AG04450 (cell line): ENCODE data around the gene SCPEP1. TPM values are rescaled to one million over a fixed set of nuclear protein-coding genes. Genes with fewer than 3 reads are reported as not detected.

ENCODE experiments used
- CTCF ChIA-PET: fragments of 300-600, 350-600 bp; formaldehyde crosslinking; extraction: SDS; loops from one replicate; lab custom pipeline; 2022; ENCODE audit warnings: antibody characterized with exemption, inconsistent platforms; lab: Charles Lee
- POLR2A ChIA-PET: fragments of 350-600 bp; formaldehyde crosslinking; extraction: SDS; loops from one replicate; lab custom pipeline; 2021; ENCODE audit warnings: antibody characterized with exemption, inconsistent platforms; lab: Yijun Ruan, JAX
- DNase-seq: peaks from one replicate; pipeline ENCODE4 v3.0.0-alpha.2; 2011; ENCODE audit warnings: low read depth, low spot score
- H3K27ac ChIP-seq: one replicate; pipeline ENCODE4 v1.5.1; 2012; ENCODE audit warnings: low read depth, low read length, control low read depth
- H3K27me3 ChIP-seq: one replicate; pipeline ENCODE4 v1.6.0; 2012; ENCODE audit warnings: low read length; ENCODE audit not compliant: control insufficient read depth, insufficient read depth
- H3K4me3 ChIP-seq: 2 replicates; pipeline ENCODE4 v1.5.1; 2011; ENCODE audit warnings: mild to moderate bottlenecking, low read depth, low read length, control low read depth
- H3K9me3 ChIP-seq: 2 replicates; pipeline ENCODE4 v1.5.1; 2012; ENCODE audit warnings: low read length; ENCODE audit not compliant: control insufficient read depth, insufficient read depth
- polyA plus RNA-seq: library from polyadenylated mRNA; depleted of rRNA; stranded (reverse); fragments of >200 nt; gene quantifications from 2 replicates; pipeline ENCODE4 v1.2.3, GENCODE V29; 2011
- TF ChIP-seq, protein P1 (sequence below): IDR thresholded peaks from 2 replicates; pipeline ENCODE4 v1.5.1; 2011; ENCODE audit warnings: low read depth, low read length, control low read depth, inconsistent platforms

Gene SCPEP1
- polyA plus RNA-seq, 1 experiment, result 66.4 TPM

- TF ChIP-seq, protein P1, sequence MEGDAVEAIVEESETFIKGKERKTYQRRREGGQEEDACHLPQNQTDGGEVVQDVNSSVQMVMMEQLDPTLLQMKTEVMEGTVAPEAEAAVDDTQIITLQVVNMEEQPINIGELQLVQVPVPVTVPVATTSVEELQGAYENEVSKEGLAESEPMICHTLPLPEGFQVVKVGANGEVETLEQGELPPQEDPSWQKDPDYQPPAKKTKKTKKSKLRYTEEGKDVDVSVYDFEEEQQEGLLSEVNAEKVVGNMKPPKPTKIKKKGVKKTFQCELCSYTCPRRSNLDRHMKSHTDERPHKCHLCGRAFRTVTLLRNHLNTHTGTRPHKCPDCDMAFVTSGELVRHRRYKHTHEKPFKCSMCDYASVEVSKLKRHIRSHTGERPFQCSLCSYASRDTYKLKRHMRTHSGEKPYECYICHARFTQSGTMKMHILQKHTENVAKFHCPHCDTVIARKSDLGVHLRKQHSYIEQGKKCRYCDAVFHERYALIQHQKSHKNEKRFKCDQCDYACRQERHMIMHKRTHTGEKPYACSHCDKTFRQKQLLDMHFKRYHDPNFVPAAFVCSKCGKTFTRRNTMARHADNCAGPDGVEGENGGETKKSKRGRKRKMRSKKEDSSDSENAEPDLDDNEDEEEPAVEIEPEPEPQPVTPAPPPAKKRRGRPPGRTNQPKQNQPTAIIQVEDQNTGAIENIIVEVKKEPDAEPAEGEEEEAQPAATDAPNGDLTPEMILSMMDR, result no peak
- ChIA-PET CTCF (interaction anchor here (1.6 kb wide), 1 partner anchor 489 kb away, joined by 3 read pairs; no protein-coding TSS in a partner anchor), POLR2A (interaction anchor here (0.6 kb wide), 1 partner anchor 32 kb away, joined by 3 read pairs; no protein-coding TSS in a partner anchor)
- no peak for DNase-seq
- no peaks in the 10 kb centered on the region for H3K9me3 ChIP-seq
- no peaks in the 10 kb centered on the region for H3K27me3 ChIP-seq
- H3K27ac ChIP-seq, result no peak overlapping the region
- no peak overlapping the region for H3K4me3 ChIP-seq
These were observed 11.1 kb downstream of the SCPEP1 start for GRCh38 chr17:56988901-56989572.

DNA sequence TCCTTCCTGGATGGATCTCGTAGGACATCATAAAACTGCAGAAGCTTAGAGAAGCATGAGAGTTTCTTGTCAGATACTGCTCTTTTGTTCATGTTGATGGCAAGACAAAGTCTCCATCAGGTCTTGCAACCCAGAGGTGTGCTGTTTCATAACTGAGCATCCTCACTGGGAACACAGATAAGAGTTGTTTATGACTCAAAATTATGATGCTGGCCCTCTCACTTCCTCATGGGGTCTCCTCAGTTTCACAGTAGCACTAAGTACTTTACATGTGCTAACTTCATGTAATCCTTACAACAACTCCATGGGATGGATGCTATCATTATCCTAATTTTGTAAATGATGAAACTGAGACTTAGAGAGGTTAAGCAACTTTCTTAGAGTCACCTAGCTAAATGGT lies 14.4 kb downstream of the SCPEP1 start:
- CTCF ChIA-PET, result no interaction called here
- no peaks in the 10 kb centered on the region for H3K27me3 ChIP-seq
- H3K4me3 ChIP-seq, result no peak overlapping the region
- POLR2A ChIA-PET, result no interaction called here
- no peaks in the 10 kb centered on the region for H3K9me3 ChIP-seq
- no peak for DNase-seq
- TF ChIP-seq, protein P1, result no peak
- no peak overlapping the region for H3K27ac ChIP-seq

DNA sequence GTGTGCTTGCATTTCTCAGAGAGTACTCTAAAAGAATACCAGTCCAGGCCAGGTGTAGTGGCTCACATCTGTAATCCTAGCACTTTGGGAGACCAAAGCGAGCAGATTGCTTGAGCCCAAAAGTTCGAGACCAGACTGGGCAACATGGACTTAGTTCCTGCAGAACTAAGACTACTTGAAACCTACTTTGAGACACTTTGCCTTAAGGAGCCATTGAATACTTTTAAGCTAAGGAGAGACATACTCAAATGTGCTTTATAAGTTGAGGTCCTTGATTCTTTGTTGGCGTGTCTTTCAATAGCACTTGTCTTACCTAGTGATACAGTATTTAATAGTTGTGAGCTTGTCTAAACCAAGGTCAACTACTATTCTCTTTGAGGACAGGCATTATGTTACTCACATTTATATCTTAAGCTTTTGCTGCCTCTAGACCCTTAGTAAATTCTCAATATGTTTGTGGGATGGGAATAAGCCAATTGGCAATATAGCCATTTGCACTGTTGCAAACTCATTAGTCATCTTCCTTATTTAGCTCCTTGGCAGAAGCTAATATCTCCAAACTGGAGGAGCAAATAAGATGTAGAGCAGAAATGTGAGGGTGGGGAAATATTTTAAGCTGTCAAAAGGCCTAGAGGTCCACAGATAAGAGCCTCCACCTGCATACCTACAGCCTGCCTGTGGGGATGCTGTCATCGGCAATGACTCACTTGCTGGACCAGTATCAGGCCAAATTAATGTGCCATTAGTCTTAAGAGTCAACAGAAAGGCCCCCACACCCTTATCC lies 16.3 kb downstream of the SCPEP1 start:
- Histone ChIP-seq H3K27me3 (no peaks in the 10 kb centered on the region), H3K27ac (no peak overlapping the region), H3K9me3 (no peaks in the 10 kb centered on the region), H3K4me3 (no peak overlapping the region)
- no peak for DNase-seq
- ChIA-PET CTCF (interaction anchor here (2.5 kb wide), 1 partner anchor 16 kb away, joined by 7 read pairs; no protein-coding TSS in a partner anchor), POLR2A (no interaction called here)
- TF ChIP-seq, protein P1, result no peak

DNA sequence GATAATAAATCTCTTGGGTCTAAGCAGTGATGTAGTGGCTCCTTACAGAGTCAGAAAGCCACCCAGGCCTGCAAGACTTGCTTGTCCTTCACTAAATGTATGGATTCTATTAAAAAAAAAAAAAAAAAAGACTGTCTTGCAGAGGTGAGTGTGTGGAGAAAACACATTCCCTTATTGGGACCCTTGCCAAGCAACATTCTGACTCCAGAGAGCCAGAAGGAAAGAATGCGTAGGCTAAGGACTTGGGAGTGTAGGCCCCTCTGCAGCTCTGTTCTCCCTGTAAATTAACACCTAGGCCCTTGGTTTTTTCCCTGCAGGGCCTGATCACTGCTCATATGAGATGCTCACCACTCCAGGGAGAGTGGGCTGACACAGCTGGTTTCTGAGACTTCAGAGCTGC lies 17.8 kb downstream of the SCPEP1 start:
- no peak for DNase-seq
- Histone ChIP-seq H3K4me3 (no peak overlapping the region), H3K27ac (no peak overlapping the region), H3K9me3 (no peaks in the 10 kb centered on the region), H3K27me3 (no peaks in the 10 kb centered on the region)
- CTCF ChIA-PET, result interaction anchor here (2.5 kb wide), 1 partner anchor 15 kb away, joined by 7 read pairs; no protein-coding TSS in a partner anchor
- POLR2A ChIA-PET, result no interaction called here
- TF ChIP-seq, protein P1, result no peak

GRCh38 chr17:56997313-56997712 lies 19.4 kb downstream of the SCPEP1 start:
- Histone ChIP-seq H3K9me3 (no peaks in the 10 kb centered on the region), H3K27me3 (no peaks in the 10 kb centered on the region), H3K4me3 (no peak overlapping the region), H3K27ac (no peak overlapping the region)
- ChIA-PET POLR2A (no interaction called here), CTCF (no interaction called here)
- no peak for DNase-seq
- TF ChIP-seq, protein P1, result no peak
